C4-2B (cell line): Measurements from ENCODE around the gene VAMP2.

Experiments
- CTCF ChIP-seq: fragments of 450-650 bp; conservative IDR thresholded peaks from 2 replicates; pipeline ENCODE4 v1.5.1; 2017; ENCODE audit warnings: mild to moderate bottlenecking
- ZFX ChIP-seq: fragments of 450-650 bp; IDR thresholded peaks from 2 replicates; pipeline ENCODE4 v1.6.1; 2017

- TF ChIP-seq CTCF (no peak), ZFX (no peak)
Observed at GRCh38 chr17:8190506-8190905, 27.8 kb upstream of the VAMP2 start.
